ENCODE data around the gene EPHA4.

Gene EPHA4

GRCh38 chr2:221461901-221462300 is 110.2 kb downstream of the EPHA4 start:
- POLR2A ChIA-PET (ENCODE audit: low non-redundant PET), result no interaction called here

GRCh38 chr2:221460136-221460535 is 112.0 kb downstream of the EPHA4 start:
- POLR2A ChIA-PET (ENCODE audit: low non-redundant PET), result no interaction called here
- CTCF ChIA-PET, result no interaction called here
- no peak overlapping the region for H3K27ac ChIP-seq
- DNase-seq (ENCODE audit: low spot score), result no peak
- TF ChIP-seq CTCF (conservative IDR thresholded peaks at IDR 0.05; ENCODE audit: low read depth), result no peak

More at GRCh38 chr2:221461901-221462300, 110.2 kb downstream of the EPHA4 start:
- DNase-seq (ENCODE audit: low spot score), result no peak
- CTCF ChIA-PET, result interaction anchor here (0.7 kb wide), 1 partner anchor 563 kb away, joined by 3 read pairs; no protein-coding TSS in a partner anchor
- no peak overlapping the region for H3K27ac ChIP-seq
- TF ChIP-seq CTCF (conservative IDR thresholded peaks at IDR 0.05; ENCODE audit: low read depth), result no peak

GRCh38 chr2:221458578-221458977 is 113.5 kb downstream of the EPHA4 start:
- no peak for DNase-seq (ENCODE audit: low spot score)
- CTCF ChIA-PET, result no interaction called here

GRCh38 chr2:221455214-221455613 is 116.9 kb downstream of the EPHA4 start:
- no peak for TF ChIP-seq CTCF (conservative IDR thresholded peaks at IDR 0.05; ENCODE audit: low read depth)
- ChIA-PET CTCF (interaction anchor here (0.6 kb wide), 1 partner anchor 13 kb away, joined by 3 read pairs; no protein-coding TSS in a partner anchor), POLR2A (ENCODE audit: low non-redundant PET) (no interaction called here)
- no peak overlapping the region for H3K27ac ChIP-seq
- no peak for DNase-seq (ENCODE audit: low spot score)

More at GRCh38 chr2:221458578-221458977, 113.5 kb downstream of the EPHA4 start:
- no peak for TF ChIP-seq CTCF (conservative IDR thresholded peaks at IDR 0.05; ENCODE audit: low read depth)
- POLR2A ChIA-PET (ENCODE audit: low non-redundant PET), result no interaction called here
- H3K27ac ChIP-seq, result no peak overlapping the region

- POLR2A ChIA-PET (ENCODE audit: low non-redundant PET), result no interaction called here
- no peak for TF ChIP-seq CTCF (conservative IDR thresholded peaks at IDR 0.05; ENCODE audit: low read depth)
- H3K27ac ChIP-seq, result no peak overlapping the region
- CTCF ChIA-PET, result interaction anchor here (0.6 kb wide), 2 partner anchors 13 to 251 kb away, joined by 3 read pairs; no protein-coding TSS in a partner anchor
- DNase-seq (ENCODE audit: low spot score), result no peak
These were observed 117.5 kb downstream of the EPHA4 start for GRCh38 chr2:221454459-221455105.

GRCh38 chr2:221451862-221452788 is 120.0 kb downstream of the EPHA4 start:
- no peak for TF ChIP-seq CTCF (conservative IDR thresholded peaks at IDR 0.05; ENCODE audit: low read depth)
- POLR2A ChIA-PET (ENCODE audit: low non-redundant PET), result no interaction called here
- CTCF ChIA-PET, result interaction anchor here (0.6 kb wide), 1 partner anchor 20 kb away, joined by 3 read pairs; no protein-coding TSS in a partner anchor
- no peak overlapping the region for H3K27ac ChIP-seq
- DNase-seq (ENCODE audit: low spot score), result no peak
